ENCODE results near the gene NCOR1.

NCOR1 gene

GRCh38 chr17:16027708-16028584 is 187.4 kb downstream of the NCOR1 start:
- DNase-seq (ENCODE audit: low read depth) = peak; percentile 98

GRCh38 chr17:16026895-16027294 is 188.4 kb downstream of the NCOR1 start:
- no peak for DNase-seq (ENCODE audit: low read depth)

GRCh38 chr17:16025202-16025601 is 190.1 kb downstream of the NCOR1 start:
- DNase-seq (ENCODE audit: low read depth) = no peak

GRCh38 chr17:16023881-16024280 is 191.5 kb downstream of the NCOR1 start:
- no peak for DNase-seq (ENCODE audit: low read depth)

- no peak for DNase-seq (ENCODE audit: low read depth)
Observed at GRCh38 chr17:16019347-16019746, 196.0 kb downstream of the NCOR1 start.

GRCh38 chr17:16013943-16014407 is 201.4 kb downstream of the NCOR1 start:
- peak; percentile 90 for DNase-seq (ENCODE audit: low read depth)

- DNase-seq (ENCODE audit: low read depth) = no peak
Observed at GRCh38 chr17:16007439-16007838, 207.9 kb downstream of the NCOR1 start.

- DNase-seq (ENCODE audit: low read depth) = no peak
Observed at GRCh38 chr17:16005636-16006035, 209.7 kb downstream of the NCOR1 start.

- DNase-seq (ENCODE audit: low read depth) = no peak
Observed at GRCh38 chr17:16003841-16004240, 211.5 kb downstream of the NCOR1 start.

- DNase-seq (ENCODE audit: low read depth) = no peak
Observed at GRCh38 chr17:16002708-16003260, 212.6 kb downstream of the NCOR1 start.

GRCh38 chr17:16001226-16001897 is 214.0 kb downstream of the NCOR1 start:
- DNase-seq (ENCODE audit: low read depth) = peak; percentile 44

GRCh38 chr17:15999974-16000827 is 215.1 kb downstream of the NCOR1 start:
- peak; percentile 52 for DNase-seq (ENCODE audit: low read depth)

GRCh38 chr17:15999141-15999973 is 216.0 kb downstream of the NCOR1 start, which contains the start of the genes TTC19 and ZSWIM7:
TTC19 (plus strand) TSS chr17:15999824; CDS start chr17:15999849, 25 bp downstream.
ZSWIM7 (minus strand) TSS chr17:15999704; CDS start chr17:15999594, 110 bp downstream.
- DNase-seq (ENCODE audit: low read depth) = peak; percentile 96

- no peak for DNase-seq (ENCODE audit: low read depth)
Observed at GRCh38 chr17:15998031-15998562, 217.2 kb downstream of the NCOR1 start.

GRCh38 chr17:15996322-15996721 is 219.0 kb downstream of the NCOR1 start:
- no peak for DNase-seq (ENCODE audit: low read depth)

- peak; percentile 83 for DNase-seq (ENCODE audit: low read depth)
Observed at GRCh38 chr17:15981646-15982580, 233.4 kb downstream of the NCOR1 start.

GRCh38 chr17:15981208-15981607 is 234.1 kb downstream of the NCOR1 start:
- peak; percentile 48 for DNase-seq (ENCODE audit: low read depth)
